HTERT RPE-1 (cell line): ENCODE data around the gene CCRL2.

Source experiments
- in situ Hi-C: fragments of 300-500 bp; cut with MboI; formaldehyde crosslinking; loops from 4 replicates; pipeline ENCODE4 v1.14.3; 2020; ENCODE audit warnings: low sequenced_read_pairs

Gene CCRL2

GRCh38 chr3:46406788-46407611, at the start of gene CCRL2, which contains the start of gene CCR5AS:
CCRL2 (plus strand) TSS chr3:46407259; CDS start chr3:46408080, 821 bp downstream.
CCR5AS (minus strand) TSS chr3:46407066.
- in situ Hi-C loops: no loop called here

- in situ Hi-C loops: no loop called here
Measured at GRCh38 chr3:46358466-46358865, 48.6 kb upstream of the CCRL2 start.

GRCh38 chr3:46359733-46360493, 47.1 kb upstream of the CCRL2 start:
- in situ Hi-C loops: no loop called here

GRCh38 chr3:46360907-46361306, 46.2 kb upstream of the CCRL2 start:
- in situ Hi-C loops: no loop called here

- in situ Hi-C loops: no loop called here
Measured at GRCh38 chr3:46361408-46362283, 45.4 kb upstream of the CCRL2 start.

GRCh38 chr3:46365041-46365440, 42.0 kb upstream of the CCRL2 start:
- in situ Hi-C loops: no loop called here

- in situ Hi-C loops: no loop called here
Measured at GRCh38 chr3:46365737-46366524, 41.1 kb upstream of the CCRL2 start.

- in situ Hi-C loops: no loop called here
Measured at GRCh38 chr3:46367811-46368210, 39.2 kb upstream of the CCRL2 start.

- in situ Hi-C loops: no loop called here
Measured at GRCh38 chr3:46368569-46368968, 38.5 kb upstream of the CCRL2 start.

- in situ Hi-C loops: no loop called here
Measured at GRCh38 chr3:46369151-46369550, 37.9 kb upstream of the CCRL2 start.

- in situ Hi-C loops: no loop called here
Measured at GRCh38 chr3:46369675-46370132, 37.4 kb upstream of the CCRL2 start.

GRCh38 chr3:46370839-46371518, 36.1 kb upstream of the CCRL2 start, which contains the start of gene CCR5:
CCR5 (plus strand) TSS chr3:46370946; CDS start chr3:46372903, 1,957 bp downstream.
- in situ Hi-C loops: no loop called here

GRCh38 chr3:46371519-46372340, 35.3 kb upstream of the CCRL2 start:
- in situ Hi-C loops: no loop called here

- in situ Hi-C loops: no loop called here
Measured at GRCh38 chr3:46372492-46373359, 34.3 kb upstream of the CCRL2 start.

GRCh38 chr3:46374755-46375154, 32.3 kb upstream of the CCRL2 start:
- in situ Hi-C loops: no loop called here

GRCh38 chr3:46375218-46375617, 31.8 kb upstream of the CCRL2 start:
- in situ Hi-C loops: no loop called here

- in situ Hi-C loops: no loop called here
Measured at GRCh38 chr3:46375814-46376213, 31.2 kb upstream of the CCRL2 start.
